Skeletal muscle cell (primary cell): Measurements from ENCODE around the gene INKA2.
A peak's percentile ranks its signal among the peaks of the same experiment; 100 is the strongest.

Experiments
- DNase-seq: peaks from one replicate; pipeline ENCODE4 v3.0.0-alpha.2; 2010; ENCODE audit warnings: low read depth
- H3K4me3 ChIP-seq: 2 replicates; pipeline ENCODE4 v1.5.1; 2011; ENCODE audit warnings: low read depth, mild to moderate bottlenecking, control low read depth, low read length, moderate library complexity

The INKA2 gene

DNA sequence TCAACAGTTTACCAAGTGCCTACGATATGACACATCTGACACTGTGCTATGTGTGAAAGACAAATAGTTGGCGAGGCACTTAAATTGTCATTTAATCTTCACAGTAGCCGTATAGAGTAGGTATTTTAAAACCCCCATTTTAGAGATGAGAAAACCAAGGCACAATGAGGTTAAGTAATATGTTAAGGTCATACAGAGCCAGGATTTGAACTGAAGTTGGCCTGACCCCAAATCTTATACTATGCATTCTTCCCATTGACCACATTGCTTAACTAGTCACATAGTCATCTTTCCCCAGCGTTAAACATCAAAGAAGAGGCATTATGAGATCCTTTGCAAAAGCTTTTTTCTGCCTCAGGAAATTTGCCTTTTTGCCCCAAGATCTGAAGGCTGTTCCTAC lies 3.9 kb downstream of the INKA2 start:
- no peak overlapping the region for H3K4me3 ChIP-seq

DNA sequence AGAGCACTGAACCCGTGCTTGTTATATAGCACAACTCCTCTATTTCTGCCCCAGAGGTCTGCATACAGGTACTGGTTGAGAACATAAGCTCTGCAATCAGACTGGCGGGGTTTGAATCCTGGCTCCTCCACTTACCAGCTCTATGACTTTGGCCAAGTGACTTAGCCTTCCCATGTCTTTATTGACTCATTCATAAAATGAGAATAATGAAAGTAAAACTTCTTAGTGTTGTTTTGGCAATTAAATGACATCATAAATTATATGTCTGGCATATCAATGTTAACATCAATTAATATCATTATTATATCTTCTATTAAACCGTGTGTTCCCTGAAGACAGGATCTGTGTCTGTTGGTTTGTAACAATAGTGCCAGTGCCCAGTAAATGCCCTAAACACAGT lies 4.3 kb downstream of the INKA2 start:
- H3K4me3 ChIP-seq: no peak overlapping the region
- DNase-seq: no peak

More for the DNA sequence above, 3.9 kb downstream of the INKA2 start:
- no peak for DNase-seq

DNA sequence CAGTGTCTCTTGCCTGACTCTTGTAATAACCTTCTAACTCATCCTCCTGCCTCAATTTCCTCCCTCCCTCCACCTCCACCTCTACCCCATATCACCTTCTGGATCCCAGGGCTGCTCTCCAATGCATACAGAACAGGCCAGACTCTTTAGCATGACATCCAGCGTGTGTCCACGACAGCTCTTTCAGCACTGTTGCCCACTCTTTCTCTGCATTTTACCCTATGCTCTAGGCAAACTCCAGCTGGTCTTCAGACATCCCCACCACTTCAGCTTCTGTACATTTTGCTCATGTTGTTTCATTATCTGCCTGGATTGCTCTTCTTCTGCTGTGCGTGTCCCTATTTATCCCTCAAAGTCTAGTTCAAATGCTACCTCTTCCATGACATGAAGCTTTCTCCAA lies 4.8 kb downstream of the INKA2 start:
- DNase-seq: no peak
- H3K4me3 ChIP-seq: no peak overlapping the region

DNA sequence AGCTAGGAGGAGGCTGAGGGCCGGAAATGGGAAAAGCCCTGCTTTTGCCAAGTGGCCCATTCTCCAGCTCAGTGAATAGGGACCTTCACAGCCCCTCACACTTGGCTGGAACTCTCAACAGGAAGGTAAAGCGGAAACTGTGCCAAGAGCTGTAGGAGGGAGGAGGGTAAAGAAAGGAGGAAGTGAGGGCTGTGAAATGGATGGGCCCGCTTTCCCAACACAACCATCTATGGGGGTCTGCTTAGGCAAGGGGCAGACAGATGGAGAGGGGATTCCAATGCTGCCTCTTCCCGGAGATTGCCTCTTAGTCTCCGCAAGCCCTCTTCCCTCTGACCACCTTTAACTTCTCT lies 5.2 kb downstream of the INKA2 start:
- DNase-seq: no peak
- no peak overlapping the region for H3K4me3 ChIP-seq

DNA sequence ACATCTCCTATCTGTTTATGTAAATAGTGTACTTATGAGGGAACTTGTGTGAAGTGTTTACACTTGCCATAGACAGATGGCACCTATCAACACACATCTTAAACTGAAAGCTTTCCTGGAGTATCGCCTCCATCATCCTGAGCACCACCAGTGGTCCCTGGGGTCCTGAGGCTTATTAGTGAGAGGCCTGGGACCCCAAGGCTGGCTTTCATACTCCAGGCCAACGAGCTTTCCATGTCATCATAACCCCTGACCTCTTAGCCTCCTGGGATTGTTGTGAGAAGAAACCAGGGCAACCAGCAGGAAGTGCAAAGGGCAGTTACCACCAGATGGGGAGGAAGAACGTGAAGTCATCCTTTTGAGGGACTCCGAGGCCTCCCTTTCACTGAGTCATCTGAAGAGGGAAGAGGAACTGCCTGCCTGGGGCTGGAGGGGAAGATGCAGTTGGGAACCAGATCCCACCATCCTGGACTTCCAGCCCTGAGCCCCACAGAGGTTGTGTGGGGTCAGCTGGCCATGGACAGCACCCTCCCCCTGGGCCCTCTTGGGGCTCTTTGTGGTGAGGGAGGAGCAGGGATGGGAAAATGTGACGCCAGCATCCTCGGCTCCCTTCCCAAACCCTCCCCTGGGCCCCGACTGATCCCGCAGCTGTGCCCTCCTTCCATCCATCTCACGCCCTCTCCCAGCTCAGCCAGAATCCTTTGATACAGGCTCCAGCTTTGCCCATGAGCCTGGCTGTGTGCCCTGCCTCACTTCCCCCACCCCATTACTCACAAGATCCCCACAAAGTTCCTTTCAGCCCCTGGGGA lies 5.8 kb downstream of the INKA2 start:
- H3K4me3 ChIP-seq: no peak overlapping the region
- peak; percentile 90 for DNase-seq

DNA sequence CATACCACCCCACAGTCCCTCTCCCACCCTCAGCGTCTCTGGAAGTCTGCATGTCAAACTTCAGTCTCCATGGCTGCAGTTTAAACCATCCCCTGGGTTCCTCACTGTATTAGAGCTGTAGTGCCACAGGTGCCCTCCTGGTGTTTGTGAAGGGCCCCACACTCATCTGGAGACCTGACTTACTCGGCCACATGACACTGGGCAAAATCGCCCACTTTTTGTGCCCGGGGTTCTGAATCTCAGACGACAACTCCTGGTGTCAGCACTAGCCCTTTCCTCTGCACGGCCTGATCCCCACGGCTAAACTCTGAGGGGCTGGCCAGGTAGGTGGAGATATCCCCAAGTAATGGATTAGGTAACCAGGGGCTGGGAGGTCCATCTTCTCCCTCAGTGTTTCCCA lies 6.5 kb downstream of the INKA2 start:
- no peak overlapping the region for H3K4me3 ChIP-seq
- no peak for DNase-seq

DNA sequence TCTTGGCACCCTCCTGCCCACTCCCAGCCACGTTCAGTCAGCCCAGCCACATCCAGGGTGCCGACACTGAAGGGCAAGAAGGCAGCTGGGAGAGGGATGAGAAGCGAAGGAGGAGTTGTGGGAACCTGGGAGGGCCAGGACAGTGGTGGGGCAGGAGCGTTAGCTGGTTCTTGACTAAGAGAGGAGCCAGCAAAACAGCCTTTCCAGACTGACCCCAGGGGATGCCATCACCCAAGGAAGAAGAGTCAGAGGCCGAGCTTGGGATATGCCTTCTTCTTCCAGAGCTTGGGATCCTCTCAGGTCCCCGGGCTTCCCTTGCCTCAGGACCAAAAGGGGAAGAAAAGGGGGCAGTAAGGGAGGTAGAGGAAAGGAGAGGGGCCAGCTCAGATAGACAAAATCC lies 7.2 kb downstream of the INKA2 start:
- no peak overlapping the region for H3K4me3 ChIP-seq
- DNase-seq: no peak

DNA sequence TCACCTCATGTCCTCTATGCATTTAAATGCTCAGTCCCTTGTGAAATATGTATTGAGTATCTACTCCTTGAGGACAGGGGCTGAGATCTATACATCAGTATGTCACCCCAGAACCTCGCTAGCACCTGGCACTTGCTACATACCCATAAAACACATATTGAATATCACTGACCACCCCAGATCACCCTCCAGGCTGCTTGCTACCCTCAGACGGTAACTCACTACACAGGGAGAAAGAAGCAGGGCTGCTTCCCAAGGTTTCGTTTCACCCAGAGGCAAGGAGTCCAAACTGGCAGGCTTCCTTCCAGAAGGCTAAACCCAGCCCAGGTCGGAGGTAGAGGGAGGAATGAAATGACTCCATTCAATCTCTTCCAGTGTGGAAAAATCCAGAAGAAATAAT lies 8.5 kb downstream of the INKA2 start:
- no peak for DNase-seq
- H3K4me3 ChIP-seq: no peak overlapping the region

DNA sequence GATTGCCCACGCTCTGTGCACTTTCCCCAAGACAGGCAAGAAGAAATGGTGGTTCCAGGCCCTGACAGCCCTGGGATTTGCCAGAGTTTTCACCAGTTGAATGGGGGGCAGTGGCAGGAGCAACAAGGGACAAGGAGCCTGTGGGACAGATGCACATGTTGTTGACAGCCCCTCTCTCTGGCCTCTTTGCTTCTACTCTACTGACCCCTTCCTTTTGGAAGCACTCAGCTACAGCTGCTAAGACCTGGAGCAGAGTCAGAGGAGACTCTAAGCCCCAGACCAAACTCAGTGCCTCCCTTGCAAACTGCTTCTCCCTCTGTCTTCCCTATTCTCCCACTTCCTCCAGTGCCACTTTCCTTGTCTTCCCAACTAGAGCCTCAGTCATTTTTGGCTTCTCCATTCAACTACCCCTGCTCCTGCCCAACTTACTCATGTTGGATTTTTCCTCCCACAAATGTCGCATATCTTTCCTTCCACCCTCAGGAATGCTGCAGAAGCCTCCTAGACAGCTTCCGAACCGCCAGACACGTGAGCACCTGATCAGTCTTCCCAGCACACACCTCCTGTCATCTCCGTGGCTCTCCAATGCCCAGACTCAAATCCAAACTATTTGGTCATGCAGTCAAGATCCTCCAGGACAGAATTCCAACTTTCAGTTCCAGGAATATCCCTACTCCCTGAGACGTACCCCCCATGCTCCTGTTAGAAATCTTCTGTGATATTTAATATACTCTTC lies 9.1 kb downstream of the INKA2 start:
- no peak for DNase-seq
- H3K4me3 ChIP-seq: no peak overlapping the region

DNA sequence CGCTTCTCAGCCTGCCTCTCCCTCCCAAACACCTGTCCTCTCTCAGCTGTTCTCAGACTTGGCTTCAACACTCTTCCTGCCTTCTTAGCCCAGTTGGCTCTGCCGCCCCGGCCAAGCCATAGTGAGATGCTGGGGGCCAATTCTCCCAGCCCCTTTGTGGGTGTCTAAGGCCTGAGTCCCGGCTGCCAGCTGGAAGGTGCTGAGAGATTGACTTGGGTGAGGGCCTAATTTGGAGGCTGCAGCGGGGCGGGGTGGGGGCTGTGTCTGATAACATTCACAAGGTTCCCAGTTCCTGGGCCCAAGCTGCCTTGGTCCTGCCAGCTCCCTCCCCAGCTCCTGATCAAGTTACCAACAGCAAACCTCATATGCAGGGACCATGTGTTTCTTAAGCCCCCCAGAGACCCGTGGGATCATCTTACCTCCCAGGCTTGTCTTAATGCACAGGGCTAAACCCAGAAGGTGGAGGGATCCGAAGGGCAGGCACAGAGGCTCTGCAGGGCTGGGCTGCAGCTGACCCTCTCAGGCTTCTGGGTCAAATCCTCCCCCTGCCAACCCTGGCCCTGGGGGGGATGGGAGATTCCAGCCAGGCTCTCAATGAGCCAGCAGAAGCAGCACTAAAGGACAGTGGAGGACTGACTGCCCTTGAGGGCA lies 9.8 kb downstream of the INKA2 start:
- no peak overlapping the region for H3K4me3 ChIP-seq
- peak; percentile 53 for DNase-seq

DNA sequence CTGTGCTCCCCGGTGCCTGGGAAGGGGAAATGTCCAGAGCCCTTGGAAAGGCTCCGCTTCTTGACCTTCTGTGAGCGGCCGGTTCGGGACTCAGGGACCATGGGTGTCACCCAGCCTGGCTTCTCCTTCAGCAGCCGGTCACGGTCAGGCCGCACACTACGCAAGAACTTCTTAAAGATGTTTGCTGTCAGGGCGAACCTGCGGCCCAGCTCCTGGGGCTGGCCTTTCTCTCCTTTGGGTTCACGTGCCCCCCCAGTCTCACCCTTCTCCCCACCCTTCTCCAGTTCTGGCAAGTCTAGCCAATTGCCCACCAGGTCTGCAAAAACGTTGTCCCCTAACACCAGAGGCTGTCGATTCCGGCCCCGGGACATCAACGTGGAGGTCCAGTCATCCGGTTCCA lies 12.1 kb downstream of the INKA2 start:
- DNase-seq: no peak
- H3K4me3 ChIP-seq: no peak overlapping the region

DNA sequence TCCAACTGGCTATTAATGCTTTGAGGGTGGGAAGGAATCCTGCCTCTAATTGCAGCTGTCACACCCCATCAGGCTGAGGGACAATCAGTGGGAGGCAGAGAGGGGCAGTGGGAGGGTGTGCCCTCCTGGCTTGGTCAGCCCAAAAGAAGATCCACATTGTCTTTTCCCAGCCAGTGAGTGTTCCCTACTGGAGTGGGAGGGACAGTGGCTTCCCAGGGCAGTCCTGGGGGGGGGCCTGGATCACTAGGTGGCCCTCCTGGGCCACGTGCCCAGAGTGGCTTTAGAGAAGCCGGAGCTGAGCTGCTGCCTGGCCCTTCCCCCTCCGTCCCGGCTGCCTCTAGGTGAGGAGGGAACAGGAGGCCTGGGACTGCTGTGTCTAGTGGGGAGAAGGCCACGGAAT lies 14.0 kb downstream of the INKA2 start:
- H3K4me3 ChIP-seq: no peak overlapping the region
- DNase-seq: no peak

DNA sequence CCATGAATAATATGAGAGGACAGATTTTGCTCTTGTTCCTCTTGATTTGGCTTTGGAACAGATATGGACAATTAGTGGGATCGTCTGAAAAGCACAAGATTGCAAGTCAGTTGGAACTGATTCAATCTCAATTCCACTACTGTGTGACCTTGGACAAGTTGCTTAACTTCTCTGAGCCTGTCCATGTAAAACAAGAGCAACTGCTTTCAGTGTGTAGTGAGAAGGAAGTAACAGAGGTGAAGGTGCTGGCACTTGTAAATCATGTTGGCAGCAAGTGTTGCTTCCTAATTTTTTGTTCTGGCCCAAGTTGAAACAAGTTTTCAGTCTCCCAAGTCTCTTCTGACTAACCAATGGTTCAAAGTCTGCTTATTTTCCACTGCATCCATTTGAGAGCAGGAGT lies 15.3 kb downstream of the INKA2 start:
- no peak overlapping the region for H3K4me3 ChIP-seq
- no peak for DNase-seq

DNA sequence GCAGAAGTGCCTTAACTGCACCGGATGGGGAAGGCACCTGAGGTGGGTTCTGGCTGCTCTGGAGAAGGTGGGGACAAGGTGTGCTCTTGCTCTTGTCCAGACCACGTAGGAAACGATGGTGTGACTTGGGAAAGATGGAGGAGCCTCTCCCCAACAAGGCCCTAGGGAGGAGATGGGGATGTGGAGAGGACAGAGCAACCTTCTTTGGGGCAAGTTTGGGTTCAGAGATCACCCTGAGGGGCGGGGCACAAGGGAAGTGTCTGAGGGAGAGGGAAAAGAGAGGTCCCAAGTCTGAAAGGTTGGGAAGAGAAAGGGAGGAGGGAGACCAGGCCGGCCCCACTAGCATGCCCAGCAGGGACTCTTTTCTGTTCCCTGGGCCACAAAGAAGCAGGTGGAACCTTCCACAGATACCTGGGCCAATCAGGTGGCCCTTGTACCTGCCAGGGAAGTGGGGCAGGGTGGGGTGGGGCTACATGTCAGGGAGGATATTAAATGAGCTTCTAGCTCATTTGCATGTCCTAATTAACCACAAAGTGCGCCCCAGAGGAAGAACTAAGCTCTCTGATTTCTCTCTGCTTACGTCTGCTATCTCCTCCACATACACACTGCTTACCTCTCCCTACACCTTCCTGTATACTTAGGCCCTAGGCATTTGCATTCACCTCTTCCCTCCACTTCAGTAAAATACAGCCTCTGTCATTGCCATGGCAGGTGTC lies 15.9 kb downstream of the INKA2 start:
- no peak for DNase-seq
- H3K4me3 ChIP-seq: no peak overlapping the region

DNA sequence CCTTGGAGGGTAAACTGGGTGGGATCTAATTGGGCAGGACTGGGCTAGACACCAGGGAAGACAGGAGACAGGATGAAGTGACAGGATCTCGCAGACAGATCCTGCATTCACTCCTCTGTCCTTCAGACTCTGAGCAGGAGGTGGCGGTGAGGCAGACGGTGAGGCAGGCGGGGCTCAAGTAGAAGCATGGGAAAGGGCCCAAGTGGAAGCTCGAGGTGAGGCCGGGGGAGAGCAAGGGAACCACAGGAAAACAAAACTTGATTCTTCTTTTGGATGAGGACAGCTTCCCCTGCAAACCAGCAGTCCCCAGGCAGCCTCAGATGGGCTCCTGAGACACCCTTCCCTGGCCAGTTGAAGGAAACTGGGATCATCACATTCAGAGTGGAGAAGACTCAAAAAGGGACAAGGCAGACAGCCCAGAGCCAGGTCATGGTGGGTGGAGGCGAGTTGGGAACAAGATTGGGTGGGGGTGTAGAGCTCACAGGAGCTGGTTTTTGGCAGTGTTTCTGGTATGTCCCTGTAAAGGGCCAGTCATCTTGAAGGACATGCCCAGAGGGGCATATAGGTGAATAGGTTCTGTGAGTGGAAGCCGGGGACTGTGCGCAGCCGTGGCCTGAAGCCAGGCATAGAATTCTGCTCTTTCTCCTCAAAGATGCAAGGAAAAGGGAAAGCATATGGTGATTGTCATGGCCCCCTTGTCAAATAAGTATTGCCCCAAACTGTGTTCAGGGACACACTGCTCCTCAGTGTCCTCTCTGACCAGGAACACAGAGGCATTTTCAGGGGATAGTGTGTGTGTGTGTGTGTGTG lies 18.0 kb downstream of the INKA2 start:
- DNase-seq: no peak
- H3K4me3 ChIP-seq: no peak overlapping the region

DNA sequence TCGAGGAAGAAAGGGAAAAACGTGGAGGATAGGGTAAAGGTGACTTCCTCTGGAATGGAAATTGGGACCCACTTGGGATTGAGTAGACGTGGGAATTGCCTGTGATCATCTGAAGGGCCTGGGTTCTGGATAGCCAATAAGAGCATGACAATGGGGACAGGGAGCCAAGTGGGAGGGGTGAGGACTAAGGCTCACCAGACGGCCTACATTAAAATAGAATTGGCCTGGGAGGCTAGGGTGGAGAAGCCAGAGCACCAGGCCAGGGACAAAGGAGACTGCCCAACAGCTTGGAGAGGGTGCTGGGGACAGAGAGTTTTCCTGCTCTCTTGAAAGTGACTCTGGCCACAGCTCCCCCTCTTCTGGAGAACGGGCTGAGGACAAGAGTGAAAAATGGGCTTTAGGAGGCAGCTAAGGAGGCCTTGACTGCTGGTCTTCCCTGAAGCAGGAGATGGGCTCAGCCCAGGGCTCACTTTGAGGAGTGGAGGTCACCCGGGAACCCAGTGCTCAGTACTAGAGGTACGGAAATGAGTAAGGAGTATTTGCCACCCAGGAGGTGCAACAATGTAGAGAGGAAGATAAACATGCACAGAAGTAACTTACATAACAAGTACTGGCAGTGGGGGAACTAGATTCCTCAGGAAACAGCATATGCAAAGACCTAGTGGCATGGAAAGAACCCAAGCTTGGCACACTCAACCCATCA lies 18.8 kb downstream of the INKA2 start:
- H3K4me3 ChIP-seq: no peak overlapping the region
- no peak for DNase-seq

DNA sequence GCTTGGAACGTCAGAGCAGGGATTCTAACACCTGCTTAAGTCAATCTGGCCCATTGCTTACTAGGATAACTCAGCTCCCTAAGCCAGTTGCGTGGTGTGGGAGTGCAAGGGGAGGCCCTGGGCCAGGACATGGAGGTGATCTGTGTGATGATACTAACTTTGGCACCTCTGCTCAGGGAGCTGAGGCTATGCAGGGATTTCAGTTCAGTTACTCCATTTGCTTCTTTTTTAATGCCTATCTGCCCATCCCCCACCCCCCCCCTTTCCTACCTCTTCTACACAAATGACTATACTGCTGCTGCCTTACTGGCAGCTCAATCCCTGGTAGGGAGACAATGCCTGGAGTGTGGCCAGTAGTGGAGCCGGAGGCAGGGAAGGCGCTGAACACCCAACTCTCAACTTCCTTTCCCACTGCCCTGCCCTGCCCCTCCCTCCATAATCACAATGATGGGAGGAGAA lies 19.5 kb downstream of the INKA2 start:
- no peak overlapping the region for H3K4me3 ChIP-seq
- no peak for DNase-seq

DNA sequence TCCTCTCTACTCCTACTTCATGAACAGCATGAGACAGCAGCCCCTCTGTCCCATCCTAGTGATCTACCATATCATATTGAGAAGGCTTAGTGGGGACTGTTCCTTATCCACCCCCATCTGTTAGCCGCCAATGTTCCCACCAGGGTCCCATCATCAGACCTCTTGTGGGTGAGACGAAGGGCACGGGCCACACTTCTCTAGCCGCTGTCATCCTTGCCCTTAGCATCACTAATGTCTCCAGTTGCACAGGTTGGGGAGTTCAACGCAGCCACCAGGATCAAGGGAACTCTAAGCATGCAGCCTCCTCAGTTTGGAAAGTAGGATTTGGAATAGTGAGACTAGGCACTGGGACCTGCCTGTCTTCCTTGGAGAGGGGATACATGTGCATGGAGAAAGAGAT lies 20.1 kb downstream of the INKA2 start:
- H3K4me3 ChIP-seq: no peak overlapping the region

DNA sequence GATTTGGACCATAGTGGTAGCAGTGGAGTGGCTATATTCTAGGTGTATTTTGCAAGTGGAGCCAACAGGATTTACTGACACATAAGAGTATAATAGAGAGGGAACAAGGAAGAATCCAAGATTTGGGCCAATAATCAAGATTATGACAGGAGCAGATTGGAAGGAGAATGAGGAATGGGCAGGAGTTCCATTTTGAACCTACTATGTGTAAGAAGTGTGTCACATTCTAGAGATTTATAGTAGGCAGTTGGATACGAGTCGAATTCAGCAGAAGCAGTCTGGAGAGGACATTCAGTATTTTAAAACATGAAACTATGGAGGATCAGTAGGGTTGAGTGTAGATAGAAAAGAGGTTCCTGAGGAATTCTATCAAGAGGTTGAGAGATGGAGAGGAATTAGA lies 21.7 kb downstream of the INKA2 start:
- no peak for DNase-seq
- no peak overlapping the region for H3K4me3 ChIP-seq

More for the DNA sequence above, 20.1 kb downstream of the INKA2 start:
- DNase-seq: no peak
